ENCODE measurements around the gene DEXI. TPM values are rescaled to one million over a fixed set of nuclear protein-coding genes. Genes with fewer than 3 reads are reported as not detected.

The DEXI gene
- total and polyA plus RNA-seq, 9 of the 15 experiments (the other 6 are each of a cell fraction or from before 2014, with no cell fraction given), result 2.9 to 40.1 (median 22.0) TPM

GRCh38 chr16:10987361-10988163 lies 45.3 kb upstream of the DEXI start (continued):
- TF ChIP-seq SMC3 (conservative IDR thresholded peaks at IDR 0.05; ENCODE audit: insufficient read depth, low read depth, low read length) (no peak), REST (IDR thresholded peaks at IDR 0.05; ENCODE audit: borderline replicate concordance) (no peak), REST (CRISPR knock-in tag; IDR thresholded peaks at IDR 0.05; ENCODE audit: low read depth) (no peak), MCM2 (IDR thresholded peaks at IDR 0.05; ENCODE audit: low read depth) (no peak)

All from K562 (cell line).